H54 (cell line): ENCODE measurements around the gene SRGAP3.

Experiments
- DNase-seq: peaks from one replicate; pipeline ENCODE4 v3.0.0; 2011; ENCODE audit warnings: low spot score, mixed read lengths; ENCODE audit not compliant: insufficient read length
- FAIRE-seq: peaks from 3 replicates; lab custom pipeline; 2011; peaks lifted over from hg19 to GRCh38; lab: Jason Lieb, UNC
- POLR2A ChIP-seq: IDR thresholded peaks from 2 replicates; pipeline ENCODE4 v1.6.1; 2011; ENCODE audit warnings: low read depth, mild to moderate bottlenecking, low read length

SRGAP3 gene

GRCh38 chr3:9116336-9116735 is 133.1 kb downstream of the SRGAP3 start:
- TF ChIP-seq POLR2A = no peak
- no peak for FAIRE-seq
- DNase-seq = no peak

DNA sequence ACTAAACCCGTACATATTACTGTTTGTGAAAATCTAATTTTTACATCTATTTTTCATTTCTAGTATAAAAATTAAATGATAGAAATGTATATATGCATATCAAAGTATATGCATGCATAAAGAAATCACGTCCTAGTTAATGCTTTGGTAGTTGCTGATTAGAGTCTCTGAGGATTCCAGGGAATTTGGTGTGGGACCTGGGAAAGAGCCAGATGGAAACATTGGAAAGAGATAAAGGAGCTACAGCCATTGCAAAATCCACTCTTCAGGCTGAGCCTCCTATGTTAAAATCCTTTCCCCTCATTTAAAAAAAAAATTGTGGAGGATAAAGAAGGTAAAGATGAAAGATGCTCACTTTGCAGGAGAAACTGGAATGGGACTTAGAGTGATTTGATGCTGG is 134.1 kb downstream of the SRGAP3 start:
- no peak for DNase-seq
- no peak for FAIRE-seq
- no peak for TF ChIP-seq POLR2A

DNA sequence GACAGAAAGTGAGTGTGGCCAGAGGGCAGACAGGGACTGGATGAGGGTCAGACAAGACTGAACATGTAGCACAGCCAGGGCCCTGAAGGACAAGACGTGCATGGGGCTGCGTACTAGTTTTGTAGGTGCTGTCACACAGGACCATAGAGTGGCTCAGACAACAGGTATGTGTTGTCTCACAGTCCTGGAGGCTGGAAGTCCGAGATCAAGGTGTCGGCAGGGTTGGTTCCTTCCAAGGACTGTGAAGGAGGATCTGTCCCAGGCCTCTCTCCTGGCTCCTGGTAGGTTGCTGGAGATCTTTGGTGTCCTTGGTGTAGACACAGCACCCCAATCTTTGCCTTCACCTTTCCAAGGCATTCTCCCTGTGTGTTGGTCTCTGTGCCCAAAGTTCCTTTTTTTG is 136.4 kb downstream of the SRGAP3 start:
- FAIRE-seq (no peak), DNase-seq (no peak)
- TF ChIP-seq POLR2A = no peak

DNA sequence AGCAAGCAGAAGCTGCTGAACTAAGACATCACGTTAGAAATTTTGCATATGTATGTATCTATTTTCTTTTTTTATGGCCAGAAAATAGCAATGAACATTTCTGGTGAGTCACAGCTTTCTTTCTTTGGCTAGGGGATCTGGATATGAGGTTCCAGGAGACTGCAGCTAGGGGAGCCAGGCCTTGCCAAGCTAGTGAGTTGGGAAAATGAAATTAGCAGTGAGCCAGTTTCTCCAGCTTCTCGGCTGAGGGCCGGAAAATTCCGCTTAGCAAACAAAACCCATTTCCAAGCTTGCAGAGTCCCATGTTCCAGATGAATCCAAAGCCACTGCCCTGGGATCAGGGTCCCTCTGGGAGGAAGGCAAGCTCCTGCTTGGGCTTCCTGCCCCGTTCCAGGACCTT is 137.6 kb downstream of the SRGAP3 start:
- TF ChIP-seq POLR2A = no peak
- DNase-seq (no peak), FAIRE-seq (no peak)

DNA sequence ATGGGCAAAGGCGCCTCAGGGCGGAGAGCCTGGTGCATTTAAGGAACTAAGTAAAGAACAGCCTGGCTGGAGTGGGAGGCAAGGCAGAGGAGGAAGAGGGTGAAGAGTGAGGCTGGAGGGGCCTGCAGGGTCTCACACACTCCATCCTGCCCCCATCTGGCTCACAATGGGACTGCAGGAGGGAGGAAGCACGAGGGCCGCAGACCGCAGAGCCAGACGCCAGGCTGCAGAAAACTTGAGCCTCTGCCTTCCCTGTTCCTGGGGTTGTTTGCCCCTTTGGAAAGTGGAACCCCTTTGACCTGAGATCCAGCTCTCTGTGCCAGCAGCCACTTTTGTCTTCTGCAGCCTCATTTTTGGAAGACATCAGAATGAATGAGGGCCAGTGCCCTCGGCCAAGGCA is 138.0 kb downstream of the SRGAP3 start:
- TF ChIP-seq POLR2A = no peak
- FAIRE-seq (no peak), DNase-seq (no peak)

DNA sequence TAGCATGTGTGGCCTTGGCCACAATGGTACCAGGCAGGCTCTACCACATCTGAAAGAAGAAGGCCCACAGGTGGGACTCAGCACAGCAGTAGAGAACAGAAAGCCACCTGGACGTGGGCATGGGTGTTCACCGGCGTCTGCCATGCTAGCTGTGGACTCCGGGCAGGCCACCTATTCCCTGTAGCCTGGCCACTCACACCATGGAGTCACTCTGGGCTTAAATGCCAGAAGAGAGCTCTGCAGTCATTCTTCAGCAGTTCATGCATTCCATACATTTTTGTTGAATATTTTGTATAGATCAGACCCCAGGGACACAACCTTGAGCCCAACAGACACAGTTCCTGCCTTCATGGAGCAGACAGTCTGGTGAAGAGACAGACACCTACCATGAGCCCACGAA is 138.6 kb downstream of the SRGAP3 start:
- TF ChIP-seq POLR2A = no peak
- FAIRE-seq (no peak), DNase-seq (no peak)

GRCh38 chr3:9110316-9110715 is 139.1 kb downstream of the SRGAP3 start:
- FAIRE-seq = no peak

GRCh38 chr3:9109568-9109914 is 139.9 kb downstream of the SRGAP3 start:
- TF ChIP-seq POLR2A = no peak
- FAIRE-seq (no peak), DNase-seq (no peak)

More at GRCh38 chr3:9110316-9110715, 139.1 kb downstream of the SRGAP3 start:
- no peak for TF ChIP-seq POLR2A
- DNase-seq = no peak

DNA sequence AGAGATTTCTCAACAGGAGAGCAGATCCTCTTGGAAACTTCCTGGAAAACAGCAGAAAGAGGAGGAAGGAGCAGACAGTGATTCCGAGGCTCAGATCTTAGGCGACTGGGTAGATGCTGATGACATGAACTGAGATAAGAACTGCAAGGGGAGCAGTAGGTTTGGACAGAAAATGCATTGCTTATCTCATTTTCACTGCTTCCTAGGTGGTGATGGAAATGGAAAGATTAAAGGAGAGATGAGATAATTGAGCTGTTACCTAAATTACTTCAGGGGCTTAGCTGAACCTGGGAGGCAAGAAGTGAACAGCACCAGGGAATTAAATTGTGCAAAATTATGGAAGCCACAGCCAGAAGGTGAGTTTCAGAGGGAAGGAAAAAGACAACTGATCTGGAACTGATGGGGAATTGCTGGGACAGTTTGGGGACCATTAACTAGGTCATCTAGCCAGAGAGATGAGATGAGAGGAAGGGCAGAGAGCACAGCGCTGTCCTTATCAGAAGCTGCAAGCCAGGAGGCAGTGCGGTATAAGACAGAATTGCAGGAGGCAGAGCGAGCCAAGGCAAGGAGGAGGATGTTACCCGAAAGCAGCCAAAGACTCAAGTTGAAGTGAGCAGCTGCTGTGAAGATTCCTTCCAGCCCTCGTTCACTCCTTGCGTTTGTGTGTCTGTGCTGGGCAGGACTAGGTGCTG is 140.4 kb downstream of the SRGAP3 start:
- FAIRE-seq (no peak), DNase-seq (no peak)
- no peak for TF ChIP-seq POLR2A

DNA sequence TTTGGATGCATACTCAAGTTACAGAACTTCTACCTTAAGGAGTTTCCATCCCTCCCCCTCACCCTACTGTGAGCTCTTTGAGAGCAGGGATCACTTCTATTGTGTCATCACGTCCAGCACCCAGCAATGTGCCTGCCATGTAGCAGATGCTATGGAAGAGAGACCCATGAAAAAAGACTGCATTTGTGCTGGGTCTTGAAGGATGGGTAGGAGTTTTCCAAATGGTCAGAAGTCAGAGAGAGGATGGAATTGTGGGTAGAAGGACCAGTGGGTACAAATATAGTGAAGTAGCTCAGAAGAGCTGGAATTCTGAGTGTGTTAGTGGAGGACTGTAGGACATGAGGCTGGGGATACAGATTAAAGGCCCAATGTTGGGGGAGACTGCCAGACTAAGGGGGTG is 141.7 kb downstream of the SRGAP3 start:
- no peak for TF ChIP-seq POLR2A
- FAIRE-seq (no peak), DNase-seq (no peak)

DNA sequence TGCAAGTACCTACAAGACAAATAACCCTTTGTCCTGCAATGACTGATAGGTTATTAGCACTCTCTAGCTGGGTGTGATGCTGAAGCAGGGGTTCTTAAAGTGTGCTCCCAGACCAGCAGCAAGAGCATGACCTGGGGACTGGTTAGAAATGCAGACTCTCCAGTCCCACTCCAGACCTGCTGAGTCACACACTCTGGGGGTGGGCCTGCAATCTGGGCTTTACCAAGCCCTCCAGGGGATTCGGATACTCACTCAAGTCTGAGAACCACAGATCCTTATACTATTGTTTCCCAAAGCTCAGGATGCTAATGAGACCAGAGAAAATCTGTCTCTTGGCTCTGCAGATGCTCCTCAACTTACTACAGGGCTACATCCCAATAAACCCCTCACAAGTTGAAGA is 144.0 kb downstream of the SRGAP3 start:
- DNase-seq (no peak), FAIRE-seq (no peak)
- TF ChIP-seq POLR2A = no peak

GRCh38 chr3:9104121-9104520 is 145.3 kb downstream of the SRGAP3 start:
- DNase-seq = no peak
- no peak for TF ChIP-seq POLR2A
- FAIRE-seq = no peak

- no peak for FAIRE-seq
- no peak for TF ChIP-seq POLR2A
Measured at GRCh38 chr3:9102240-9102981, 147.0 kb downstream of the SRGAP3 start.

DNA sequence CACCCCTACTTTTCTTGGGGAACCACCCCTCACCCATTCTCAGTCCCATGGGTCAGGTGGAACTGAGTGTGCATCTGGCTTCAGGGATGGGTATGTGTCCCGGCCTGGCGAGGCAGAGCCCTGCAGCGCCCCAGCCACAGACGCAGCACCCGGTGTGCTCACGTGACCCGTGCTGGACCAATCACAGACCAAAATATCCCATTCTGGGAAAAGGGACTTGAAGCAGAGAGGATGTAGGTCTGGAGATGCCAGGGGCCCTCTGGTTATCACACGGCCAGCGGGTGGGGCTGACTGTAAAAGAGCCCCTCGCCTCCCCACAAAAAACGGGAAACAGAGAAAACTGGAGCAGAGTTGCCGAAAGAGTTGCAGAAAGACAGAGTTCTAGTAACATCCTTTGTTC is 148.2 kb downstream of the SRGAP3 start:
- FAIRE-seq = no peak

More at GRCh38 chr3:9102240-9102981, 147.0 kb downstream of the SRGAP3 start:
- no peak for DNase-seq

GRCh38 chr3:9100513-9100894 is 148.9 kb downstream of the SRGAP3 start:
- FAIRE-seq (no peak), DNase-seq (no peak)
- TF ChIP-seq POLR2A = no peak

More for the DNA sequence above, 148.2 kb downstream of the SRGAP3 start:
- TF ChIP-seq POLR2A = no peak
- DNase-seq = no peak
